GM18951 (cell line): ENCODE results near the gene PDE3A.

Source experiments
- POLR2A ChIP-seq: IDR thresholded peaks from 4 replicates; pipeline ENCODE4 v1.6.1; 2011; ENCODE audit warnings: mild to moderate bottlenecking; ENCODE audit not compliant: insufficient read length, insufficient read depth; ENCODE audit errors: extremely low read depth
- in situ Hi-C: fragments of 300-500 bp; cut with MboI; formaldehyde crosslinking; loops from one replicate; pipeline ENCODE4 v1.12.0; 2022; ENCODE audit warnings: low sequenced_read_pairs, mixed read lengths, inconsistent platforms; ENCODE audit not compliant: unreplicated experiment

The PDE3A gene

GRCh38 chr12:20716037-20716436, 347.7 kb downstream of the PDE3A start:
- in situ Hi-C loops: no loop called here

GRCh38 chr12:20716985-20717384, 348.6 kb downstream of the PDE3A start:
- in situ Hi-C loops: no loop called here
- no peak for TF ChIP-seq POLR2A

More at GRCh38 chr12:20716037-20716436, 347.7 kb downstream of the PDE3A start:
- TF ChIP-seq POLR2A: no peak

- TF ChIP-seq POLR2A: no peak
- in situ Hi-C loops: no loop called here
These were observed 350.0 kb downstream of the PDE3A start for GRCh38 chr12:20718294-20718693.

GRCh38 chr12:20722142-20722541, 353.8 kb downstream of the PDE3A start:
- no peak for TF ChIP-seq POLR2A
- in situ Hi-C loops: no loop called here

- no peak for TF ChIP-seq POLR2A
- in situ Hi-C loops: no loop called here
These were observed 362.9 kb downstream of the PDE3A start for GRCh38 chr12:20731274-20731673.
